T-cell (primary cell): Measurements from ENCODE around the gene SPSB1. TPM values are rescaled to one million over a fixed set of nuclear protein-coding genes. Genes with fewer than 3 reads are reported as not detected.

ENCODE experiments used
- ATAC-seq, 4 experiments: fragments of 200-7000 bp in 3 of 4; fragments of 150-1000 bp in 1 of 4; cut with Tn5 transposase; replicated peaks in 1 of 4; 1 replicate in 3 of 4; 2 replicates in 1 of 4; pipeline ENCODE4 v1.10.0; 2021; ENCODE audit warnings: moderate library complexity in 3 of 4, mild to moderate bottlenecking in 2 of 4, moderate number of reproducible peaks in 1 of 4
- CTCF ChIA-PET, 2 donors: fragments of 300-600 bp; sonication (Branson Sonifier 250); formaldehyde crosslinking; loops; one replicate each; lab custom pipeline; 2022; ENCODE audit warnings: antibody characterized with exemption in 2 of 2; lab: Charles Lee
- POLR2A ChIA-PET, 2 donors: fragments of 300-600 bp; sonication (Branson Sonifier 250); formaldehyde crosslinking; loops; one replicate each; lab custom pipeline; 2022; ENCODE audit warnings: antibody characterized with exemption in 2 of 2; lab: Charles Lee
- DNase-seq, 35 experiments: peaks; one replicate each; pipeline versions ENCODE4 v3.0.0 to v3.0.0-alpha.2; 2013 to 2023
- H3K27ac ChIP-seq: one replicate; pipeline ENCODE4 v1.5.1; 2013; ENCODE audit warnings: low read length
- H3K27me3 ChIP-seq, 2 experiments: replicated peaks in 1 of 2; 1 replicate in 1 of 2; 2 replicates in 1 of 2; pipeline versions ENCODE4 v1.6.1 to v1.7.0; 2013; ENCODE audit warnings: low read length in 1 of 2, mixed read lengths in 1 of 2; ENCODE audit not compliant: control insufficient read depth in 2 of 2, insufficient read depth in 2 of 2; ENCODE audit errors: extremely low read depth in 1 of 2
- H3K36me3 ChIP-seq, 2 donors: 1 replicate in 1 of 2; 2 replicates in 1 of 2; pipeline versions ENCODE4 v1.6.1 to v1.7.0; 2013; ENCODE audit warnings: low read length in 1 of 2; ENCODE audit not compliant: control insufficient read depth in 2 of 2, insufficient read depth in 1 of 2; ENCODE audit errors: extremely low read depth in 1 of 2
- H3K4me1 ChIP-seq, 2 experiments: 1 replicate in 1 of 2; 2 replicates in 1 of 2; pipeline versions ENCODE4 v1.6.1 to v1.7.0; 2013; ENCODE audit warnings: low read length in 2 of 2, mixed read lengths in 1 of 2; ENCODE audit not compliant: insufficient read depth in 2 of 2, control insufficient read depth in 1 of 2; ENCODE audit errors: extremely low read depth in 1 of 2
- H3K4me3 ChIP-seq, 2 donors: 1 replicate in 1 of 2; 2 replicates in 1 of 2; pipeline versions ENCODE4 v1.5.1 to v1.7.0; 2013; ENCODE audit warnings: mild to moderate bottlenecking in 2 of 2, low read length in 1 of 2, moderate library complexity in 1 of 2; ENCODE audit not compliant: control insufficient read depth in 1 of 2; ENCODE audit errors: extremely low read depth in 1 of 2
- H3K9me3 ChIP-seq: 2 replicates; pipeline ENCODE4 v1.7.0; 2013
- H3K27ac Mint-ChIP-seq, 2 donors: one replicate each; pipeline ENCODE4 v1.8.0; 2020 to 2021; ENCODE audit warnings: mild to moderate bottlenecking in 2 of 2, mixed read lengths in 2 of 2
- H3K27me3 Mint-ChIP-seq, 2 donors: one replicate each; pipeline ENCODE4 v1.8.0; 2021 to 2022; ENCODE audit warnings: mixed read lengths in 2 of 2
- H3K36me3 Mint-ChIP-seq: one replicate; pipeline ENCODE4 v1.8.0; 2021; ENCODE audit warnings: mixed read lengths
- H3K4me1 Mint-ChIP-seq, 3 donors: one replicate each; pipeline ENCODE4 v1.8.0; 2020 to 2022; ENCODE audit warnings: mixed read lengths in 3 of 3, mild to moderate bottlenecking in 1 of 3
- H3K4me3 Mint-ChIP-seq, 3 donors: one replicate each; pipeline ENCODE4 v1.8.0; 2020 to 2022; ENCODE audit warnings: mild to moderate bottlenecking in 3 of 3, mixed read lengths in 3 of 3, moderate library complexity in 3 of 3
- H3K9me3 Mint-ChIP-seq, 3 donors: one replicate each; pipeline ENCODE4 v1.8.0; 2020 to 2022; ENCODE audit warnings: mixed read lengths in 3 of 3
- WGBS: methylation state at CpG from one replicate; pipeline ENCODE4 v1.1.5; 2013; ENCODE audit warnings: missing lambda C conversion rate; ENCODE audit not compliant: insufficient coverage; 5-methylcytosine and 5-hydroxymethylcytosine counted together
- total RNA-seq, 35 experiments: library from RNA in 6 of 35; stranded (reverse) in 6 of 35; fragments of 120-200 nt in 1 of 35; gene quantifications; one replicate each; pipeline versions ENCODE4 v1.2.1 to v1.2.4 and lab custom pipeline; 2013 to 2026

The SPSB1 gene
- total RNA-seq, 5 donors from 2014 or later (not counting 1 experiment from before 2014, with no cell fraction given), result 3.1 to 6.4 (median 5.4) TPM

DNA sequence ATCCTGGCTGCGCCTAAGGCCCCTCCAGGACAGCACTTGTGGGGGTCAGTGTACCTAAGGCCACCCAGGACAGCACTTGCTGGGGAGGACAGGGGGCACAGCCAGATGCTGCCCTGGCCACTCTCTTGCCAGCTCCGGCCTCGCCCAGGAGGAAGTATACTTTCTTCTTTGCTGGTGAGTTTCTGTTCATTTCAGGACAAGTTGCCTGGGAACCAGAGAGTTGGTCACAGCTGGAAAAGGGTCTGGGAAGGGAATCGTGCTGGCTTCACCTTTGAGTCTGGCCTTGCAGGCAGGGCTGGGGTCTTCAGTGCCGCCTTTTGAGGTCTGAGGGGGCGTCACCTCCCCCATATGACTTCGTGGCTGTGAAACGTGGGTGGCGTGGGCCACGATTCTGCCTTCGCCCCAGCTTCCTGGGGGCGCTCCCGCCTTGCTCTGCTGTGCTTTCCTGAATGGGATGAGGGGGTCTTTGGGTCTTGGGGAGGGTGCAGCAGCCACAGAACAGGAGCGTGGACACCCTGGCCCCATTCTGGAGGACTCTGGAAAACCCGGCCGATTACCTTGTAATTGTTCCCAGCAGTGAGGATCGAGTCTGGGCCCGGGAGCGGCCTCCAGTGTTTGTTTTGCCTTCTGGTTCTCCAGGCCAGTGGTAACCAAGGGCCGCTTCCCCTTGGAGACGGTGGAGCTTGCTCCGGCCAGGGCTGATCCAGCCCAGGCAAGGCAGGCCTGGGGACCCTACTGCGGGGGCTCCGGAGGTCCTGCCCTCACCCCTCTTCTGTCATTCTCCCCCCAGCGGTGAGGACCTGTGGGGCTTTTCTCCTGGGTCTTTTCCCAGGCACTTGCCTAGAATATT is 45.9 kb downstream of the SPSB1 start:
- H3K9me3 ChIP-seq, result no peaks in the 10 kb centered on the region
- Mint-ChIP-seq H3K36me3 (peaks cover 7% of the 10 kb centered on the region), H3K9me3 (peaks cover 0 to 6% (median 5%) of the 10 kb centered on the region in 3 donors), H3K4me1 (peaks cover 2 to 6% (median 2%) of the 10 kb centered on the region in 3 donors), H3K27ac (no peak overlapping the region), H3K27me3 (no peaks in the 10 kb centered on the region), H3K4me3 (no peak overlapping the region)
- 86% methylated on average over 16 of the region's 25 CpGs for WGBS
- no peak for DNase-seq
- H3K4me3 ChIP-seq, result no peak overlapping the region
- no peak overlapping the region for H3K27ac ChIP-seq
- peaks cover 0 to 9% of the 10 kb centered on the region in 2 experiments for H3K4me1 ChIP-seq
- H3K36me3 ChIP-seq, result peaks cover 0 to 8% of the 10 kb centered on the region in 2 donors
- ChIA-PET POLR2A (no interaction called here), CTCF (no interaction called here)
- peaks cover 0 to 2% of the 10 kb centered on the region in 2 experiments for H3K27me3 ChIP-seq
- ATAC-seq, result no peak

GRCh38 chr1:9340172-9340854 is 47.6 kb downstream of the SPSB1 start:
- ChIA-PET CTCF (no interaction called here), POLR2A (no interaction called here)
- H3K4me1 Mint-ChIP-seq, result peaks cover 0 to 2% (median 0%) of the 10 kb centered on the region in 3 donors
- no peak overlapping the region for H3K4me3 Mint-ChIP-seq
- Histone ChIP-seq H3K4me3 (no peak overlapping the region), H3K27me3 (peaks cover 0 to 2% of the 10 kb centered on the region in 2 experiments), H3K36me3 (peaks cover 0 to 8% of the 10 kb centered on the region in 2 donors), H3K27ac (no peak overlapping the region), H3K4me1 (peaks cover 0 to 9% of the 10 kb centered on the region in 2 experiments), H3K9me3 (no peaks in the 10 kb centered on the region)
- ATAC-seq, result no peak
- H3K9me3 Mint-ChIP-seq, result peaks cover 0 to 6% (median 5%) of the 10 kb centered on the region in 3 donors
- no peak overlapping the region for H3K27ac Mint-ChIP-seq
- peaks cover 7% of the 10 kb centered on the region for H3K36me3 Mint-ChIP-seq
- WGBS, result 86% methylated on average over 19 of the region's 24 CpGs
- no peaks in the 10 kb centered on the region for H3K27me3 Mint-ChIP-seq
- DNase-seq, result no peak

DNA sequence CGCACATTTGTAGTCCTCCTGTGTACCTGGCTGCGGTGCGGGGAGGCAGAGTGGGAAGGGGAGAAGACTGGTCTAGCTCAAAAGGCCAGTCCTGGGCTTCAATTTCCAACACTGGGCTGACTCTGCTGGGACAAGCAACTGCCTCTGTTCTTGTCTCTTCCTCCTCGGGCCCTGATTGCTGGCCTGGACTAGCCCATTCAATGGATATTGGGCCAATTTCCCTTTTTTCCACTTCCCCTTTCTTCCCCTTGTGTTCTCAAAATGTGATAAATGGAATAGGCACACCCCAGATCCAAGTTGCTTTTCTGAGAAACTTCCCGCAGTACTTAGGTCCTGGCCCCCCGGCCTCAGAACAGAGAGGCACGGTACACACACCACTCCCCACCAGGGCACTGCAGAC is 48.2 kb downstream of the SPSB1 start:
- Mint-ChIP-seq H3K27me3 (no peaks in the 10 kb centered on the region), H3K36me3 (peaks cover 7% of the 10 kb centered on the region), H3K9me3 (peaks cover 0 to 6% (median 5%) of the 10 kb centered on the region in 3 donors), H3K27ac (no peak overlapping the region), H3K4me1 (peaks cover 0 to 3% (median 0%) of the 10 kb centered on the region in 3 donors), H3K4me3 (no peak overlapping the region)
- Histone ChIP-seq H3K4me3 (no peak overlapping the region), H3K27ac (no peak overlapping the region), H3K9me3 (no peaks in the 10 kb centered on the region), H3K36me3 (peaks cover 0 to 8% of the 10 kb centered on the region in 2 donors), H3K4me1 (peaks cover 0 to 9% of the 10 kb centered on the region in 2 experiments), H3K27me3 (peaks cover 0 to 2% of the 10 kb centered on the region in 2 experiments)
- ATAC-seq (no peak), DNase-seq (no peak)
- no CpG with 5 or more reads among the region's 7 CpGs for WGBS
- POLR2A ChIA-PET, result no interaction called here
- CTCF ChIA-PET, result no interaction called here

DNA sequence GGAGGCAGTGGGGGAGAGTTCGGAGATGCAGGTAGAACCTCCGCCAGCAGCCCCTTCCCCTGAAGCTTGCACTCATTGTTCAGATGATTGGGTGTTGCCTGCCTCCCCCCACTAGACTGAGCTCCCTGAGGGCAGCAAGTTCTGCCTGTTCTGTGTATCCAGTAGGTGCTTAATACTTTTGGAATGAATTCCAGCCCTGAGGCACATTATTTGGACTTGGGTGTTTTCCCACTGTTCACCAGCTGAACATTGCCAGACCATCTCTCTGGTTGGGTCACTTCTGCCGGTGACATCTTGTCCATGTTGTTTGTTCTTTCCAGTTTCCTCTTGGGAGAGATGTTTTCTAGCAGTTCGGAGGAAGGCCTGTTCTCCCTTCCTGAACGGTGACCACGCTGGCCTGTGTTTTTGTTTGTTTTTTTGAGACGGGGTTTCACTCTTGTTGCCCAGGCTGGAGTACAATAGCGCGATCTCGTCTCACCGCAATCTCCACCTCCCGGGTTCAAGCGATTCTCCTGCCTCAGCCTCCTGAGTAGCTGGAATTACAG is 48.7 kb downstream of the SPSB1 start:
- peaks cover 0 to 6% (median 5%) of the 10 kb centered on the region in 3 donors for H3K9me3 Mint-ChIP-seq
- DNase-seq, result no peak
- no peak overlapping the region for H3K4me3 Mint-ChIP-seq
- H3K4me1 Mint-ChIP-seq, result peaks cover 0 to 1% (median 0%) of the 10 kb centered on the region in 3 donors
- Histone ChIP-seq H3K4me3 (no peak overlapping the region), H3K9me3 (no peaks in the 10 kb centered on the region), H3K36me3 (peaks cover 0 to 8% of the 10 kb centered on the region in 2 donors), H3K4me1 (peaks cover 0 to 9% of the 10 kb centered on the region in 2 experiments), H3K27me3 (peaks cover 0 to 2% of the 10 kb centered on the region in 2 experiments), H3K27ac (no peak overlapping the region)
- ChIA-PET CTCF (no interaction called here), POLR2A (no interaction called here)
- ATAC-seq, result no peak
- H3K36me3 Mint-ChIP-seq, result peaks cover 7% of the 10 kb centered on the region
- no peak overlapping the region for H3K27ac Mint-ChIP-seq
- H3K27me3 Mint-ChIP-seq, result no peaks in the 10 kb centered on the region
- 93% methylated on average over 3 of the region's 13 CpGs for WGBS

DNA sequence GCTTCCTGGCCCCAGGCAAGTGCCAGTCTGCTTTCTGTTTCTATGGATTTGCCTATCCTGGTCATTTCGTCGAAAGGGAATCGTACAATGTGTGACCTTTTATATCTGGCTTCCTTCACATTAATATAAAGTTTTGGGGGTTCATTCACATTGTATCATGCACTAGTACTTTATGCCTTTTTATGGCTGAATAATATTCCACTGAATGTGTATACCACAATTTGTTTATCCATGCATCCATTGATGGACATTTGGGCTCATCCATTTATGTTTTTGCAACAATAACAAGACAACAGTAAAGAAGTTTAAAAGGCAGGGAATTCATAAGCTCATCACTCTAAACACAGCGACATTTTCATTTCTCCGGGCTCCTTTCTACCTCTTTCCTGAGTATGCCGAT is 50.6 kb downstream of the SPSB1 start:
- H3K36me3 ChIP-seq, result peaks cover 0 to 8% of the 10 kb centered on the region in 2 donors
- DNase-seq (no peak), ATAC-seq (no peak)
- POLR2A ChIA-PET, result no interaction called here
- peaks cover 0 to 1% (median 0%) of the 10 kb centered on the region in 3 donors for H3K4me1 Mint-ChIP-seq
- 94% methylated on average over 3 of the region's 6 CpGs for WGBS
- peaks cover 0 to 2% of the 10 kb centered on the region in 2 experiments for H3K27me3 ChIP-seq
- no peak overlapping the region for H3K27ac ChIP-seq
- CTCF ChIA-PET, result no interaction called here
- no peak overlapping the region for H3K4me3 Mint-ChIP-seq
- H3K9me3 ChIP-seq, result no peaks in the 10 kb centered on the region
- H3K36me3 Mint-ChIP-seq, result peaks cover 7% of the 10 kb centered on the region
- no peak overlapping the region for H3K4me3 ChIP-seq
- peaks cover 0 to 3% of the 10 kb centered on the region in 2 experiments for H3K4me1 ChIP-seq
- H3K27ac Mint-ChIP-seq, result no peak overlapping the region
- H3K27me3 Mint-ChIP-seq, result no peaks in the 10 kb centered on the region
- peaks cover 0 to 6% (median 5%) of the 10 kb centered on the region in 3 donors for H3K9me3 Mint-ChIP-seq
